ENCODE measurements around the gene FOXP1. TPM values are rescaled to one million over a fixed set of nuclear protein-coding genes. Genes with fewer than 3 reads are reported as not detected.

Gene FOXP1
- polyA plus RNA-seq, 1 donor from 2014 or later, result 5.6 TPM

GRCh38 chr3:70985572-70985971, 598.0 kb downstream of the FOXP1 start:
- Histone ChIP-seq H3K9me3 (ENCODE audit: low read length) (no peaks in the 10 kb centered on the region), H4K20me1 (ENCODE audit: insufficient read depth) (no peaks in the 10 kb centered on the region), H3K36me3 (ENCODE audit: insufficient read depth, low read length) (no peaks in the 10 kb centered on the region), H3K4me2 (ENCODE audit: low read length) (no peak overlapping the region), H3K9ac (ENCODE audit: low read length) (no peak overlapping the region), H3K9me2 (ENCODE audit: insufficient read depth, low read length) (no peaks in the 10 kb centered on the region), H3K4me3 (ENCODE audit: low read length) (no peak overlapping the region), H3K27me3 (ENCODE audit: insufficient read depth, low read depth, low read length) (no peaks in the 10 kb centered on the region), H2AFZ (ENCODE audit: low read depth, low read length) (no peak overlapping the region), H3K79me2 (replicated peaks; ENCODE audit: insufficient read depth, low read length) (no peaks in the 10 kb centered on the region), H3F3A (ENCODE audit: insufficient read depth, low read length, poor library complexity, severe bottlenecking) (no peaks in the 10 kb centered on the region), H3K27ac (ENCODE audit: low read length) (no peak overlapping the region)
- TF ChIP-seq TAF1 (IDR thresholded peaks at IDR 0.05; ENCODE audit: low read depth) (no peak), EP300 (conservative IDR thresholded peaks at IDR 0.05; ENCODE audit: poor library complexity, severe bottlenecking) (peak; percentile 60), RAD21 (conservative IDR thresholded peaks at IDR 0.05) (peak; percentile 27), SMC3 (conservative IDR thresholded peaks at IDR 0.05; ENCODE audit: poor library complexity) (no peak), CTCF (IDR thresholded peaks at IDR 0.05; ENCODE audit: poor library complexity, severe bottlenecking) (no peak), POLR2AphosphoS5 (IDR thresholded peaks at IDR 0.05) (peak; percentile 36)

- Histone ChIP-seq H3F3A (ENCODE audit: insufficient read depth, low read length, poor library complexity, severe bottlenecking) (no peaks in the 10 kb centered on the region), H3K4me3 (ENCODE audit: low read length) (no peak overlapping the region), H3K79me2 (replicated peaks; ENCODE audit: insufficient read depth, low read length) (no peaks in the 10 kb centered on the region), H3K9me3 (ENCODE audit: low read length) (no peaks in the 10 kb centered on the region), H3K27me3 (ENCODE audit: insufficient read depth, low read depth, low read length) (no peaks in the 10 kb centered on the region), H2AFZ (ENCODE audit: low read depth, low read length) (no peak overlapping the region), H3K36me3 (ENCODE audit: insufficient read depth, low read length) (no peaks in the 10 kb centered on the region), H3K9ac (ENCODE audit: low read length) (no peak overlapping the region), H3K4me2 (ENCODE audit: low read length) (no peak overlapping the region), H3K27ac (ENCODE audit: low read length) (no peak overlapping the region), H3K9me2 (ENCODE audit: insufficient read depth, low read length) (no peaks in the 10 kb centered on the region), H4K20me1 (ENCODE audit: insufficient read depth) (no peaks in the 10 kb centered on the region)
- TF ChIP-seq SMC3 (conservative IDR thresholded peaks at IDR 0.05; ENCODE audit: poor library complexity) (no peak), CTCF (IDR thresholded peaks at IDR 0.05; ENCODE audit: poor library complexity, severe bottlenecking) (no peak), MXI1 (conservative IDR thresholded peaks at IDR 0.05; ENCODE audit: poor library complexity, severe bottlenecking) (no peak), RAD21 (conservative IDR thresholded peaks at IDR 0.05) (no peak), POLR2AphosphoS5 (IDR thresholded peaks at IDR 0.05) (no peak), REST (IDR thresholded peaks at IDR 0.05; ENCODE audit: borderline replicate concordance) (no peak), EZH2 (IDR thresholded peaks at IDR 0.05; ENCODE audit: borderline replicate concordance, insufficient read depth, low read length, poor library complexity, severe bottlenecking) (no peak), EP300 (conservative IDR thresholded peaks at IDR 0.05; ENCODE audit: poor library complexity, severe bottlenecking) (no peak), TAF1 (IDR thresholded peaks at IDR 0.05; ENCODE audit: low read depth) (no peak)
Measured at GRCh38 chr3:70984776-70985482, 598.6 kb downstream of the FOXP1 start.
